Psoas muscle (tissue), 8 donors: ENCODE data around the gene HEATR5A. TPM values are rescaled to one million over a fixed set of nuclear protein-coding genes. Genes with fewer than 3 reads are reported as not detected.
"Not testable (repeated sequence)": the region's sequence is repeated elsewhere in the genome, so short reads cannot be mapped to it uniquely, and the experiment has no call there.

Experiments used
- ATAC-seq, 4 donors: fragments of 200-7000 bp; cut with Tn5 transposase; one replicate each; pipeline ENCODE4 v1.9.1; 2020; ENCODE audit warnings: moderate library complexity in 3 of 4, mild to moderate bottlenecking in 2 of 4
- DNase-seq, 2 donors: peaks; one replicate each; pipeline ENCODE4 v3.0.0-alpha.2; 2020
- H3K27ac ChIP-seq: fragments of 200-600 bp; one replicate; pipeline ENCODE4 v1.8.0; 2022
- H3K27me3 ChIP-seq, 3 donors: fragments of 200-600 bp in 1 of 3; one replicate each; pipeline versions ENCODE4 v1.6.1 to v1.8.0; 2013 to 2022; ENCODE audit warnings: low read length in 2 of 3, mild to moderate bottlenecking in 2 of 3, moderate library complexity in 1 of 3; ENCODE audit not compliant: insufficient read depth in 3 of 3
- H3K36me3 ChIP-seq, 2 donors: fragments of 200-600 bp in 1 of 2; one replicate each; pipeline versions ENCODE4 v1.6.1 to v1.8.0; 2013 to 2022; ENCODE audit warnings: low read depth in 1 of 2, mild to moderate bottlenecking in 1 of 2, moderate library complexity in 1 of 2; ENCODE audit not compliant: insufficient read depth in 1 of 2
- H3K4me1 ChIP-seq: fragments of 200-600 bp; one replicate; pipeline ENCODE4 v1.8.0; 2022
- H3K4me3 ChIP-seq: fragments of 200-600 bp; one replicate; pipeline ENCODE4 v1.8.0; 2022; ENCODE audit warnings: mild to moderate bottlenecking
- H3K9me3 ChIP-seq: fragments of 200-600 bp; one replicate; pipeline ENCODE4 v1.8.0; 2022
- CTCF ChIP-seq: fragments of 200-600 bp; IDR thresholded peaks from one replicate; pipeline ENCODE4 v1.8.0; 2022; ENCODE audit warnings: antibody characterized with exemption
- WGBS, 3 donors: extraction: QIAGEN DNeasy Blood & Tissue Kit; methylation state at CpG; one replicate each; pipeline versions ENCODE4 v1.1.6 to v1.1.7; 2013; 5-methylcytosine and 5-hydroxymethylcytosine counted together
- intact Hi-C, 2 donors: fragments of 100-400 bp; cut with DNase I; formaldehyde crosslinking; loops; one replicate each; pipeline versions ENCODE4 v1.11.0 to v1.14.2; 2022
- long read RNA-seq, 2 donors: library from polyadenylated mRNA; unstranded; transcript quantifications; one replicate each; pipeline ENCODE4 v2.0.0, GENCODE V29; 2021
- polyA plus RNA-seq, 3 donors: library from polyadenylated mRNA; stranded (reverse); fragments of 200-250 nt; gene quantifications; one replicate each; pipeline ENCODE4 v1.2.3, GENCODE V29; 2013
- total RNA-seq, 4 donors: library from RNA; stranded (reverse); fragmentation: NEBNext Ultra II Directional in 2 of 4; extraction: Animal tissue kit (Norgen Biotek cat#: 25700) in 2 of 4; gene quantifications; one replicate each; pipeline versions ENCODE4 v1.2.1 to v1.2.4, GENCODE V29; 2021 to 2023
- donor health status: healthy with polysubstance abuse.
- donor health status: DM: no; HTN: no; CAD: no; lungs with moderate emphysema.
- donor health status: Bipolar disorder and iron deficiency.
- donor health status: healthy.
- donor health status: DM: yes; HTN: yes; CAD: no.
- donor health status: DM: no; HTN: no; CAD: no.
- donor health status: DM: no; HTN: no; CAD: no.
- donor health status: DM: yes; HTN: yes; CAD: no.

Gene HEATR5A
- total RNA-seq, result 10 to 100 TPM; 21.5 to 40.4 (median 29.9) TPM
- 10 to 100 TPM; 10.2 to 19.5 (median 16.3) TPM for polyA plus RNA-seq
- long read RNA-seq, donor 1, partial matches to known transcripts, result 1 of 4 reads
- long read RNA-seq, donor 1, other reads (novel, unspliced or antisense), result 3 of 4 reads
- long read RNA-seq, donor 2, partial matches to known transcripts, result 5 of 9 reads
- long read RNA-seq, donor 2, other reads (novel, unspliced or antisense), result 3 of 9 reads

- TF ChIP-seq CTCF, result peak; percentile 37
- no peaks in the 10 kb centered on the region for H3K27me3 ChIP-seq
- no peaks in the 10 kb centered on the region for H3K9me3 ChIP-seq
- peak within 1 kb of the TSS; percentile 91 for H3K27ac ChIP-seq
- 2% methylated on average over 56 of the region's 56 CpGs for WGBS, 3 donors
- ATAC-seq (peak; percentile 97 to 99 (median 98)), DNase-seq (peak; percentile 96 to 98)
- peaks cover 0 to 2% of the 10 kb centered on the region in 2 donors for H3K36me3 ChIP-seq
- intact Hi-C loops, result no loop called here
- H3K4me3 ChIP-seq, result peak within 1 kb of the TSS; percentile 95
- peaks cover 12% of the 10 kb centered on the region for H3K4me1 ChIP-seq
These were observed at the start of gene HEATR5A for GRCh38 chr14:31420319-31421111. Gene HEATR5A, minus strand, starts transcription at chr14:31420550. Its CDS starts 17,575 bp downstream, at chr14:31402975.

- no peak for DNase-seq
- ATAC-seq, result no peak
- Histone ChIP-seq H3K27ac (no peak overlapping the region), H3K9me3 (no peaks in the 10 kb centered on the region), H3K4me3 (no peak overlapping the region), H3K4me1 (no peaks in the 10 kb centered on the region), H3K27me3 (no peaks in the 10 kb centered on the region), H3K36me3 (no peaks in the 10 kb centered on the region)
- no peak for TF ChIP-seq CTCF
- 75 to 89% (median 76%) methylated on average over 6 of the region's 6 CpGs for WGBS, 3 donors
- intact Hi-C loops, result no loop called here
These were observed 46.2 kb upstream of the HEATR5A start for GRCh38 chr14:31466554-31466953.

GRCh38 chr14:31465111-31465510 lies 44.8 kb upstream of the HEATR5A start:
- no peak for TF ChIP-seq CTCF
- ATAC-seq, result no peak
- Histone ChIP-seq H3K9me3 (no peaks in the 10 kb centered on the region), H3K36me3 (no peaks in the 10 kb centered on the region), H3K27me3 (no peaks in the 10 kb centered on the region), H3K4me1 (no peaks in the 10 kb centered on the region), H3K4me3 (no peak overlapping the region), H3K27ac (no peak overlapping the region)
- intact Hi-C loops, result no loop called here
- DNase-seq, result no peak

- ATAC-seq, H3K4me3 ChIP-seq, DNase-seq, H3K36me3 ChIP-seq, H3K27me3 ChIP-seq, intact Hi-C loops, H3K27ac ChIP-seq, H3K4me1 ChIP-seq, H3K9me3 ChIP-seq: not testable (repeated sequence)
- 74 to 80% (median 76%) methylated on average over 2 of the region's 2 CpGs for WGBS, 3 donors
These were observed 42.1 kb upstream of the HEATR5A start for GRCh38 chr14:31462450-31462849.

GRCh38 chr14:31461545-31461944 lies 41.2 kb upstream of the HEATR5A start:
- ATAC-seq, result no peak
- WGBS, 3 donors, result 84 to 88% (median 87%) methylated on average over 3 of the region's 3 CpGs
- no peaks in the 10 kb centered on the region for H3K36me3 ChIP-seq
- no peaks in the 10 kb centered on the region for H3K27me3 ChIP-seq
- H3K9me3 ChIP-seq, result no peaks in the 10 kb centered on the region
- H3K4me1 ChIP-seq, result no peaks in the 10 kb centered on the region
- TF ChIP-seq CTCF, result no peak
- H3K27ac ChIP-seq, result no peak overlapping the region
- H3K4me3 ChIP-seq, result no peak overlapping the region
- DNase-seq, result no peak
- intact Hi-C loops, result no loop called here
